Fibroblast of mammary gland (primary cell): ENCODE measurements around the gene GSK3A.

Experiments used
- DNase-seq: peaks from one replicate; pipeline ENCODE4 v3.0.0-alpha.2; 2010; ENCODE audit warnings: low read depth
- H3K4me3 ChIP-seq: 2 replicates; pipeline ENCODE4 v1.5.1; 2011; ENCODE audit warnings: low read depth, mild to moderate bottlenecking, low read length, moderate library complexity; ENCODE audit not compliant: control insufficient read depth
- TF ChIP-seq, protein P1 (sequence below): conservative IDR thresholded peaks from 2 replicates; pipeline ENCODE4 v1.5.1; 2011; ENCODE audit warnings: low read depth, low read length, inconsistent platforms; ENCODE audit not compliant: control insufficient read depth, insufficient read depth

GSK3A gene

DNA sequence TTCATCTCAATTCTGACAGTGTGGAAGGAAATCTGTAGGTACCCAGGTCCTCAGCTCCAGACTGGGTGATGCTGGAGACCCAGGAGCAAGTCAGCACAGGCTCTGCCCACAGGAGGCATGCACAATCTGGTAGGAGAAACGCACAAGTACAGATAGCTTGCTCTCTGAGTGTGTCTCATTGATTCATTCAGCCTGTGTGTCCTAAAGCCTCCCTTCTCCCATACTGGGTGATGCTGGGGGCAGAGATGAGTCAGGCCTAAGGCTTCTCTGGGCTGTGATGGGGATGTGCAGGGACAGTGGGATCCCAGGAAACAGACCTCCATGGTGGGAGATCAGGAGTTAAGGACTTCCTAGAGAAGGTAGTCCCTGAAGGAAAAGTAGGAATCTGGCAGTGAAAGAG lies 15.5 kb downstream of the GSK3A start:
- H3K4me3 ChIP-seq, result no peak overlapping the region
- TF ChIP-seq, protein P1, sequence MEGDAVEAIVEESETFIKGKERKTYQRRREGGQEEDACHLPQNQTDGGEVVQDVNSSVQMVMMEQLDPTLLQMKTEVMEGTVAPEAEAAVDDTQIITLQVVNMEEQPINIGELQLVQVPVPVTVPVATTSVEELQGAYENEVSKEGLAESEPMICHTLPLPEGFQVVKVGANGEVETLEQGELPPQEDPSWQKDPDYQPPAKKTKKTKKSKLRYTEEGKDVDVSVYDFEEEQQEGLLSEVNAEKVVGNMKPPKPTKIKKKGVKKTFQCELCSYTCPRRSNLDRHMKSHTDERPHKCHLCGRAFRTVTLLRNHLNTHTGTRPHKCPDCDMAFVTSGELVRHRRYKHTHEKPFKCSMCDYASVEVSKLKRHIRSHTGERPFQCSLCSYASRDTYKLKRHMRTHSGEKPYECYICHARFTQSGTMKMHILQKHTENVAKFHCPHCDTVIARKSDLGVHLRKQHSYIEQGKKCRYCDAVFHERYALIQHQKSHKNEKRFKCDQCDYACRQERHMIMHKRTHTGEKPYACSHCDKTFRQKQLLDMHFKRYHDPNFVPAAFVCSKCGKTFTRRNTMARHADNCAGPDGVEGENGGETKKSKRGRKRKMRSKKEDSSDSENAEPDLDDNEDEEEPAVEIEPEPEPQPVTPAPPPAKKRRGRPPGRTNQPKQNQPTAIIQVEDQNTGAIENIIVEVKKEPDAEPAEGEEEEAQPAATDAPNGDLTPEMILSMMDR, result no peak
- DNase-seq, result peak; percentile 45

DNA sequence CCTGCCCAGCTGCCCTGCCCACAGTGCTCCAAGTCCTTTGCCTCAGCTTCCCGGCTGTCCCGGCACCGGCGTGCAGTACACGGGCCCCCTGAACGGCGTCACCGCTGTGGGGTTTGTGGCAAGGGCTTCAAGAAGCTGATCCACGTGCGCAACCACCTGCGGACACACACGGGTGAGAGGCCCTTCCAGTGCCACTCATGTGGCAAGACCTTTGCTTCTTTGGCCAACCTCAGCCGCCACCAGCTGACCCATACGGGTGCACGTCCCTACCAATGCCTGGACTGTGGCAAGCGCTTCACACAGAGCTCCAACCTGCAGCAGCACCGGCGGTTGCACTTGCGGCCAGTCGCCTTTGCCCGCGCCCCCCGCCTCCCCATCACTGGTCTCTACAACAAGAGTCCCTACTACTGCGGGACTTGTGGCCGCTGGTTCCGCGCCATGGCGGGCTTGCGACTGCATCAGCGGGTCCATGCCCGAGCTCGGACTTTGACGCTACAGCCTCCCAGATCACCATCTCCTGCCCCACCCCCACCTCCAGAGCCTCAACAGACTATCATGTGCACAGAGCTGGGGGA lies 16.6 kb downstream of the GSK3A start:
- H3K4me3 ChIP-seq, result no peak overlapping the region
- TF ChIP-seq, protein P1, result no peak
- no peak for DNase-seq

DNA sequence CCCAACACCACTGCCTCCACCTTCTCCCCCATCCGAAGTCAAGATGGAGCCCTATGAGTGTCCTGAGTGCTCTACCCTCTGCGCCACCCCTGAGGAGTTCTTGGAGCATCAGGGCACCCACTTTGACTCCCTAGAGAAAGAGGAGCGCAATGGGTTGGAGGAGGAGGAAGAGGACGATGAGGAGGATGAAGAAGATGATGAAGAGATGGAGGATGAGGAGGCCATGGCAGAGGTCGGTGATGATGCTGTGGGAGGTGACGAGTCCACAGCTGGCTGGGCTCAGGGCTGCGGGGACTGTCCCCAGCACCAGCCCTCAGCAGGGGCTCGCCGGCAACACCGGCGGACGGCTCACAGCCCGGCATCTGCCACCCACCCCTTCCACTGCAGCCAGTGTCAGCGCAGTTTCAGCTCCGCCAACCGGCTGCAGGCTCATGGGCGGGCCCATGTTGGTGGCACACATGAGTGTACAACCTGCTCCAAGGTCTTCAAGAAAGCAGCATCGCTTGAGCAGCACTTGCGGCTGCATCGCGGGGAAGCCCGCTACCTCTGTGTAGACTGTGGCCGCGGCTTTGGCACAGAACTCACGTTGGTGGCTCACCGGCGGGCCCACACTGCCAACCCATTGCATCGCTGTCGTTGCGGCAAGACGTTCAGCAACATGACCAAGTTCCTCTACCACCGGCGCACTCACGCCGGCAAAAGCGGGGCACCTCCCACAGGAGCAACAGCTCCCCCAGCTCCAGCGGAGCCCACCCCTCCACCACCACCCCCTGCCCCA lies 17.3 kb downstream of the GSK3A start:
- H3K4me3 ChIP-seq, result no peak overlapping the region
- DNase-seq, result no peak
- TF ChIP-seq, protein P1, result no peak

DNA sequence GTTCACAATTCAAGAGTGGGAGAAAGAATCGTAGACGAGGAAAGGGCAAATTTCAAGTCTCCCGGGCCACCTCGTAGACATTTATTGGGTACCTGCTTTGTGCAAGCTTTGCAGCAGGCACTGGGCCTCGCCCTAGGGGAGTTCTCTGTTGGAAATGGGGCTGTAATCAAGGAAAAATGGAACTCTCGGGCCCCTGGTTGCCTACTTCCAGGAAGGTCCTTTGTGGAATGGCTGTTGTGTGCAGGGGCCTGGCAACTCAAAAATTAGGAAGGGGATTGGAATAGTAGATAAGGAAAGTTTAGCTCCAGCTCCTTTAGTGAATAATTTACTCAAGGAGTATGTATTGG lies 21.7 kb downstream of the GSK3A start:
- TF ChIP-seq, protein P1, result no peak
- no peak for DNase-seq
- H3K4me3 ChIP-seq, result peak overlapping the region; percentile 97

DNA sequence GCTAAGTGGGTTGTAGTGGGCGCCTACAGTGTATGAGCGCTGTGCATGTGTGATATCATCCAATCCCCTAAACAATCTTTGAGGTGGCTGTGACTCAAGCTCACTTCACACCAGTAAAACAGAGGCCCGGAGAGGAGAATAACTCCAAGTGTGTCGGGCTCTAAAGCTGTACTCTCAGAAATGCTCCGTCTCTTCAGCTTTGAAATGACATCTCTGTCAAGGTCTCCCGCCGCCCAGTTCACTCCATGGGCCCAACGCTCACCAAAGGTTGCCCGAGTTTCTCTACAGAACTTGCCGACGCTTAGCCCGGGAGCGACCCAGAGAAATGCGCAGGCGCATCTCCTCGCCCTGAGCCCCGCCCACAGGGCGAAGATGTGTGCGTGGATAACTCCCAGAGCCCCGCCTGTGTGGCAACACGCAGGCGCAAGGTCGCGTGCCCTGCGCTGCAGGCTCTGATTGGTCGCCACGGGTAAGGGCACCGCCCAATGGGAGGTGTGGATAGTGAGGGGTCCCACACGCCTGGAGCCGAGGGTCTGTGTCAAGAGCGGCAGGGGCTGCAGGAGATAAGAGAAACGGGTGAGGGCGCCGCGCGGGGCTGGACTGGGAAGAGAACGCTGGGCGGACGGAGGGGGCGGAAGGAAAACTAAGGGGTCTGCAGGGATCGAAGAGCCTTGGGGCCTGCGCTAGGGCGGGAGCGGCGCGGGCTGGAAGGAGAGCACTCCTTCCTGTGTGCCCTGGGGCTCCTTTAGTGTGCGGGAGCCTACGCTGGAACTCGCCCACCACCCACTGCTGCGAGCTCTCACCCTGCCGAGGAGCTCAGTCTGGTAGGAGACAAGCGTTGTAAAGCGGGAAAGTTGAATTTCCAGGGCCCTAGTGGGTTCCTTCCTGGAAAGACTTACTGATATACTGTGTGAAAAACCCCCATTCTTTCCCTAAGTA lies 22.3 kb downstream of the GSK3A start, which contains the start of gene ZNF526:
Gene ZNF526 (plus strand): TSS at position 501 of the 939 bp plus-strand sequence. CDS start 4,092 bp downstream, outside the sequence.
- DNase-seq, result peak; percentile 96
- H3K4me3 ChIP-seq, result peak within 1 kb of the TSS; percentile 97
- TF ChIP-seq, protein P1, result no peak
